H1 (cell line): ENCODE measurements around the gene GRAMD1B.

Experiments
- CEBPB ChIP-seq: IDR thresholded peaks from 2 replicates; pipeline ENCODE4 v1.6.1; 2012; ENCODE audit warnings: low read depth, low read length
- GTF2F1 ChIP-seq: IDR thresholded peaks from 2 replicates; pipeline ENCODE4 v1.6.1; 2012; ENCODE audit warnings: low read depth, low read length, improper control_type of control experiment, borderline replicate concordance
- KDM1A ChIP-seq: fragments of 200-600, 300-600 bp; sonication (generic); IDR thresholded peaks from 2 replicates; pipeline ENCODE4 v1.7.1; 2016; ENCODE audit warnings: mild to moderate bottlenecking, low read length, borderline replicate concordance
- NRF1 ChIP-seq: IDR thresholded peaks from 2 replicates; pipeline ENCODE4 v1.6.1; 2011; ENCODE audit warnings: mild to moderate bottlenecking, low read depth, low read length, improper control_type of control experiment
- POLR2AphosphoS5 ChIP-seq: IDR thresholded peaks from 2 replicates; pipeline ENCODE4 v1.6.1; 2011; ENCODE audit warnings: low read depth, low read length
- SUZ12 ChIP-seq: fragments of 200-600 bp; sonication (generic); IDR thresholded peaks from 2 replicates; pipeline ENCODE4 v1.6.1; 2012; ENCODE audit warnings: mild to moderate bottlenecking, inconsistent platforms, low read length, moderate library complexity, mixed read lengths
- TAF1 ChIP-seq: IDR thresholded peaks from 2 replicates; pipeline ENCODE4 v1.6.1; 2011; ENCODE audit warnings: mild to moderate bottlenecking, low read depth, low read length
- YY1 ChIP-seq: IDR thresholded peaks from 2 replicates; pipeline ENCODE4 v1.6.1; 2011; ENCODE audit warnings: low read depth, mild to moderate bottlenecking, low read length
- TF ChIP-seq, protein P1 (sequence below), 3 experiments: IDR thresholded peaks; 1 replicate in 2 of 3; 2 replicates in 1 of 3; pipeline versions ENCODE4 v1.5.1 to v1.6.1; 2011; ENCODE audit warnings: low read length in 3 of 3, mild to moderate bottlenecking in 3 of 3, inconsistent platforms in 2 of 3, low read depth in 1 of 3, moderate library complexity in 1 of 3; ENCODE audit not compliant: insufficient read depth in 1 of 3; ENCODE audit errors: control extremely low read depth in 1 of 3

DNA sequence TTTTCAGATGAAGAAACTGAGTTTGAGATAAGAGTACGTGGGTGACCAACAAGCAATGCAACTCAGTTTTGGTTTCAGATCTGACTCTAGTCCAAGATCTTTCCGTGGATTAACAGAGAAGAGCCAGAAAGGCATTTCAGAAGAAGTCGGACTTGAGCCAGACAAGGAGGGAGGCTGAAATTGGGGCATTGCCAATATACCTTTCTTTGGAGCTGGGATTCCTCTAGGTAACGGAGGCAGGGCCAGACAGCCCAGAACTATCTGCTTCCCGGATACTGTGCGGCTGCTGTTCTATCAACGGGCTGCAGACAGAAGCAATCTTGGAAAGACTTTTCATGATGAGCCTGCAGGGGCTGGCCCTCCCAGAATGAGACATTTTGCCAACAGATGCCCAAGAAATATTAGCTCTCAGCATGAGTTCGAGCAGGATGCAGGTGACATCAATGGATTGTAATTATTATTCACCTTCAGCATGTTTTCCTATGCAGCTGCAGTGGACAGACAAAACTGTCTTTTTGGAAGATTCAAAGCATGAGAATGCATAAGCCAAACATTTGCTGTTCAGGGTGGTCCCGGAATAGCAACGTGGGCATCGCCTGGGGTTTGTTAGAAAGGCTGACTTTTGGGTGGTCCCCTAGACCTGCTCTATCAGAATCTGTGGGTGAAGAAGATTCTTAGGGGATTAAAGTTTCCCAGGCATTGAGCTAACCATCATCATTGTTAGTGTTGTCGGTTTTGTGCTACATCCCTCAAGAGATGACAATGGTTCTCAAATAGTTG is 128.7 kb downstream of the GRAMD1B start:
- TF ChIP-seq SUZ12 (no peak), TAF1 (no peak), POLR2AphosphoS5 (no peak), KDM1A (no peak), YY1 (no peak), CEBPB (no peak), GTF2F1 (no peak), NRF1 (no peak)
- TF ChIP-seq, protein P1, sequence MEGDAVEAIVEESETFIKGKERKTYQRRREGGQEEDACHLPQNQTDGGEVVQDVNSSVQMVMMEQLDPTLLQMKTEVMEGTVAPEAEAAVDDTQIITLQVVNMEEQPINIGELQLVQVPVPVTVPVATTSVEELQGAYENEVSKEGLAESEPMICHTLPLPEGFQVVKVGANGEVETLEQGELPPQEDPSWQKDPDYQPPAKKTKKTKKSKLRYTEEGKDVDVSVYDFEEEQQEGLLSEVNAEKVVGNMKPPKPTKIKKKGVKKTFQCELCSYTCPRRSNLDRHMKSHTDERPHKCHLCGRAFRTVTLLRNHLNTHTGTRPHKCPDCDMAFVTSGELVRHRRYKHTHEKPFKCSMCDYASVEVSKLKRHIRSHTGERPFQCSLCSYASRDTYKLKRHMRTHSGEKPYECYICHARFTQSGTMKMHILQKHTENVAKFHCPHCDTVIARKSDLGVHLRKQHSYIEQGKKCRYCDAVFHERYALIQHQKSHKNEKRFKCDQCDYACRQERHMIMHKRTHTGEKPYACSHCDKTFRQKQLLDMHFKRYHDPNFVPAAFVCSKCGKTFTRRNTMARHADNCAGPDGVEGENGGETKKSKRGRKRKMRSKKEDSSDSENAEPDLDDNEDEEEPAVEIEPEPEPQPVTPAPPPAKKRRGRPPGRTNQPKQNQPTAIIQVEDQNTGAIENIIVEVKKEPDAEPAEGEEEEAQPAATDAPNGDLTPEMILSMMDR (IDR thresholded peaks at IDR 0.05; ENCODE audit: control extremely low read depth in 1 of 3, insufficient read depth in 1 of 3, low read depth in 1 of 3, low read length in 3 of 3): no peak
